ENCODE measurements around the gene TBC1D17. TPM values are rescaled to one million over a fixed set of nuclear protein-coding genes. Genes with fewer than 3 reads are reported as not detected.

TBC1D17 gene
- total RNA-seq, 4 donors from 2014 or later, result 56.4 to 93.4 (median 59.8) TPM

GRCh38 chr19:49933643-49934042 is 56.1 kb downstream of the TBC1D17 start:
- intact Hi-C loops (cut with DNase I; ENCODE audit: low total_unique reads), result no loop called here
- DNase-seq (ENCODE audit: low spot score in 2 of 2), result no peak
- TF ChIP-seq POLR2A (IDR thresholded peaks at IDR 0.05), result no peak
- no peak for TF ChIP-seq CTCF (IDR thresholded peaks at IDR 0.05)
- 90 to 97% methylated on average over 8 of the region's 8 CpGs for WGBS, 2 donors
- no peak overlapping the region for H3K4me3 ChIP-seq (ENCODE audit: low read depth, poor library complexity, severe bottlenecking)

GRCh38 chr19:49936549-49936948 is 59.0 kb downstream of the TBC1D17 start:
- H3K4me3 ChIP-seq (ENCODE audit: low read depth, poor library complexity, severe bottlenecking), result no peak overlapping the region
- 68 to 70% methylated on average over 5 of the region's 5 CpGs for WGBS, 2 donors
- no peak for TF ChIP-seq POLR2A (IDR thresholded peaks at IDR 0.05)
- no peak for TF ChIP-seq CTCF (IDR thresholded peaks at IDR 0.05)
- DNase-seq (ENCODE audit: low spot score in 2 of 2), result no peak
- intact Hi-C loops (cut with DNase I; ENCODE audit: low total_unique reads), result no loop called here

- no peak overlapping the region for H3K4me3 ChIP-seq (ENCODE audit: low read depth, poor library complexity, severe bottlenecking)
- DNase-seq (ENCODE audit: low spot score in 2 of 2), result peak; percentile 49 to 96
- intact Hi-C loops (cut with DNase I; ENCODE audit: low total_unique reads), result no loop called here
- no peak for TF ChIP-seq POLR2A (IDR thresholded peaks at IDR 0.05)
- TF ChIP-seq CTCF (IDR thresholded peaks at IDR 0.05), result peak in 1 of 3 donors; percentile 80
- 22 to 25% methylated on average over 20 to 30 of the region's 35 CpGs for WGBS, 2 donors
Observed at GRCh38 chr19:49937750-49938381, 60.4 kb downstream of the TBC1D17 start.

Small RNA genes lying within 50 kb of the gene (microRNA-seq; reads per million reads assigned to microRNA genes)
- gene MIR4749 (ENCODE audit: borderline number of aligned reads in 1 of 2, borderline replicate concordance in 2 of 2) (0 to 0.68 reads per million in 2 donors), gene MIR4750 (ENCODE audit: borderline number of aligned reads in 1 of 2, borderline replicate concordance in 2 of 2) (0 to 0.68 reads per million in 2 donors), gene MIR6800 (ENCODE audit: borderline number of aligned reads in 1 of 2, borderline replicate concordance in 2 of 2) (0 reads per million in 2 donors)

Other genes starting within 250 kb of the TBC1D17 start
- gene RRAS, start 237.6 kb upstream of the TBC1D17 start, total RNA-seq, result 10 to 100 TPM; 14.0 to 20.2 (median 18.8) TPM
- gene SCAF1, start 235.5 kb upstream of the TBC1D17 start, total RNA-seq, result 10 to 100 TPM; 28.6 to 54.3 (median 33.7) TPM
- 100 to 1,000 TPM in 1 of 4 donors, 10 to 100 TPM in 3; 38.7 to 102 (median 74.9) TPM for gene IRF3, start 211.8 kb upstream of the TBC1D17 start, total RNA-seq
- gene BCL2L12, start 211.8 kb upstream of the TBC1D17 start, total RNA-seq, result 1 to 10 TPM; 6.1 to 9.2 (median 6.6) TPM
- 100 to 1,000 TPM; 102 to 117 (median 108) TPM for gene PRMT1, start 200.4 kb upstream of the TBC1D17 start, total RNA-seq
- 1 to 10 TPM in 3 of 4 donors, under 1 TPM in 1; 0.49 to 3.7 (median 3.5) TPM for gene ADM5, start 188.1 kb upstream of the TBC1D17 start, total RNA-seq
- gene CPT1C, start 186.6 kb upstream of the TBC1D17 start, total RNA-seq, result 1 to 10 TPM in 3 of 4 donors, under 1 TPM in 1; 0.97 to 3.3 (median 1.8) TPM
- 1 to 10 TPM in 1 of 4 donors, under 1 TPM in 1, not detected in 2; 0.49 to 4.0 TPM for gene TSKS, start 114.4 kb upstream of the TBC1D17 start, total RNA-seq
- gene AP2A1, start 110.7 kb upstream of the TBC1D17 start, total RNA-seq, result 100 to 1,000 TPM; 112 to 123 (median 116) TPM
- 10 to 100 TPM in 3 of 4 donors, 1 to 10 TPM in 1; 9.1 to 21.5 (median 15.6) TPM for gene FUZ, start 64.4 kb upstream of the TBC1D17 start, total RNA-seq
- gene MED25, start 59.4 kb upstream of the TBC1D17 start, total RNA-seq, result 10 to 100 TPM; 28.9 to 43.7 (median 30.8) TPM
- gene PTOV1, start 26.5 kb upstream of the TBC1D17 start, total RNA-seq, result 100 to 1,000 TPM in 2 of 4 donors, 10 to 100 TPM in 2; 62.4 to 122 (median 92.5) TPM
- 10 to 100 TPM; 29.3 to 49.7 (median 35.1) TPM for gene PNKP, start 10.1 kb upstream of the TBC1D17 start, total RNA-seq
- 10 to 100 TPM; 15.3 to 28.9 (median 23.8) TPM for gene AKT1S1, start 347 bp upstream of the TBC1D17 start, total RNA-seq
- gene IL4I1, start 19.2 kb downstream of the TBC1D17 start, total RNA-seq, result under 1 TPM in 1 of 4 donors, not detected in 3; 0.42 TPM
- 1 to 10 TPM; 5.0 to 10.0 (median 6.8) TPM for gene ATF5, start 51.5 kb downstream of the TBC1D17 start, total RNA-seq
- gene NUP62, start 51.8 kb downstream of the TBC1D17 start, total RNA-seq, result 10 to 100 TPM; 36.4 to 45.5 (median 41.1) TPM
- gene SIGLEC11, start 83.5 kb downstream of the TBC1D17 start, total RNA-seq, result under 1 TPM in 2 of 4 donors, not detected in 2; 0.13 to 0.63 TPM
- 10 to 100 TPM; 16.6 to 56.4 (median 29.7) TPM for gene VRK3, start 147.7 kb downstream of the TBC1D17 start, total RNA-seq
- 10 to 100 TPM in 3 of 4 donors, 1 to 10 TPM in 1; 6.7 to 16.7 (median 10.5) TPM for gene ZNF473, start 148.3 kb downstream of the TBC1D17 start, total RNA-seq